ENCODE measurements around the gene CD300LF.

Gene CD300LF

GRCh38 chr17:74729368-74729767 lies 16.6 kb upstream of the CD300LF start:
- FAIRE-seq = no peak

GRCh38 chr17:74728702-74729075 lies 16.0 kb upstream of the CD300LF start:
- FAIRE-seq = no peak

GRCh38 chr17:74728033-74728701 lies 15.4 kb upstream of the CD300LF start:
- no peak for FAIRE-seq

GRCh38 chr17:74725111-74725510 lies 12.4 kb upstream of the CD300LF start:
- FAIRE-seq = no peak

GRCh38 chr17:74723891-74724290 lies 11.2 kb upstream of the CD300LF start:
- no peak for FAIRE-seq

- no peak for FAIRE-seq
These were observed 10.1 kb upstream of the CD300LF start for GRCh38 chr17:74722782-74723181.

- FAIRE-seq = no peak
These were observed 7.8 kb upstream of the CD300LF start for GRCh38 chr17:74720506-74720905.

- FAIRE-seq = no peak
These were observed 2.4 kb upstream of the CD300LF start for GRCh38 chr17:74715144-74715543.

- FAIRE-seq = no peak
These were observed 540 bp upstream of the CD300LF start for GRCh38 chr17:74713171-74713755.

GRCh38 chr17:74712301-74712700 lies 422 bp downstream of the CD300LF start:
- no peak for FAIRE-seq

- no peak for FAIRE-seq
These were observed 1.5 kb downstream of the CD300LF start for GRCh38 chr17:74711058-74711824.

- FAIRE-seq = no peak
These were observed 8.2 kb downstream of the CD300LF start for GRCh38 chr17:74704544-74704943.

GRCh38 chr17:74703311-74703710 lies 9.4 kb downstream of the CD300LF start:
- FAIRE-seq = no peak

- FAIRE-seq = no peak
These were observed 10.4 kb downstream of the CD300LF start for GRCh38 chr17:74702116-74702871.

GRCh38 chr17:74699236-74699635 lies 13.5 kb downstream of the CD300LF start:
- no peak for FAIRE-seq

GRCh38 chr17:74698069-74698468 lies 14.7 kb downstream of the CD300LF start:
- no peak for FAIRE-seq

- no peak for FAIRE-seq
These were observed 15.2 kb downstream of the CD300LF start for GRCh38 chr17:74697515-74697914.

GRCh38 chr17:74695629-74696028 lies 17.1 kb downstream of the CD300LF start:
- FAIRE-seq = no peak

GRCh38 chr17:74694081-74694480 lies 18.6 kb downstream of the CD300LF start:
- FAIRE-seq = no peak

GRCh38 chr17:74691151-74691550 lies 21.6 kb downstream of the CD300LF start:
- FAIRE-seq = no peak

GRCh38 chr17:74690409-74690825 lies 22.3 kb downstream of the CD300LF start:
- no peak for FAIRE-seq

GRCh38 chr17:74687886-74688285 lies 24.8 kb downstream of the CD300LF start:
- FAIRE-seq = no peak

- FAIRE-seq = no peak
These were observed 26.0 kb downstream of the CD300LF start for GRCh38 chr17:74686761-74687160.

Data from endometrium (tissue), 2 donors.